ENCODE results near the gene SNTB2.

DNA sequence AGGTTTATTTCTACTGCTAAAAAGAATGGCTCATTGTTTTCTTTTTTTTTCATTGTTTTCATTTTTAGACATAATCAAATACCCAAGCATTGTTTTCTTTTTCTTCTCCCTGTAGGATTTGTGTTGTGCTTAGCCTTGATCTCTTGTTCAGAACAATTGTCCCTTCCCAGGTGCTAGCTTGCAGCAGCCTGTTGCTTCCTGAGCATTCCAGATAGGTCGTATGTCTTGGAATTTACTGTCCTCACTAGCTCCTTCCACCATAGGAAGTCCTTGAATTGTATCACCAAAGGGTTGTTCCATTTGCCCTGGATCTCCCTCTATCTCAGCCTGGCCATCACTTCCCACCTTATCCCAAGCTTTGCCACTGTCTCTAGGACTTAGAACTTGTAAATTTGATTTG lies 114.2 kb downstream of the SNTB2 start:
- no peak for TF ChIP-seq POLR2A (IDR thresholded peaks at IDR 0.05)
- TF ChIP-seq, protein P1, sequence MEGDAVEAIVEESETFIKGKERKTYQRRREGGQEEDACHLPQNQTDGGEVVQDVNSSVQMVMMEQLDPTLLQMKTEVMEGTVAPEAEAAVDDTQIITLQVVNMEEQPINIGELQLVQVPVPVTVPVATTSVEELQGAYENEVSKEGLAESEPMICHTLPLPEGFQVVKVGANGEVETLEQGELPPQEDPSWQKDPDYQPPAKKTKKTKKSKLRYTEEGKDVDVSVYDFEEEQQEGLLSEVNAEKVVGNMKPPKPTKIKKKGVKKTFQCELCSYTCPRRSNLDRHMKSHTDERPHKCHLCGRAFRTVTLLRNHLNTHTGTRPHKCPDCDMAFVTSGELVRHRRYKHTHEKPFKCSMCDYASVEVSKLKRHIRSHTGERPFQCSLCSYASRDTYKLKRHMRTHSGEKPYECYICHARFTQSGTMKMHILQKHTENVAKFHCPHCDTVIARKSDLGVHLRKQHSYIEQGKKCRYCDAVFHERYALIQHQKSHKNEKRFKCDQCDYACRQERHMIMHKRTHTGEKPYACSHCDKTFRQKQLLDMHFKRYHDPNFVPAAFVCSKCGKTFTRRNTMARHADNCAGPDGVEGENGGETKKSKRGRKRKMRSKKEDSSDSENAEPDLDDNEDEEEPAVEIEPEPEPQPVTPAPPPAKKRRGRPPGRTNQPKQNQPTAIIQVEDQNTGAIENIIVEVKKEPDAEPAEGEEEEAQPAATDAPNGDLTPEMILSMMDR (IDR thresholded peaks at IDR 0.05): no peak
